AG08395 (cell line): ENCODE results near the gene IRAK2.

ENCODE experiments used
- DNase-seq: peaks from one replicate; pipeline ENCODE4 v3.0.0; 2012; ENCODE audit warnings: mixed read lengths, low spot score

IRAK2 gene

GRCh38 chr3:10189557-10190354 lies 25.0 kb downstream of the IRAK2 start:
- DNase-seq = peak; percentile 70

GRCh38 chr3:10192953-10193691 lies 28.4 kb downstream of the IRAK2 start:
- peak; percentile 85 for DNase-seq

DNA sequence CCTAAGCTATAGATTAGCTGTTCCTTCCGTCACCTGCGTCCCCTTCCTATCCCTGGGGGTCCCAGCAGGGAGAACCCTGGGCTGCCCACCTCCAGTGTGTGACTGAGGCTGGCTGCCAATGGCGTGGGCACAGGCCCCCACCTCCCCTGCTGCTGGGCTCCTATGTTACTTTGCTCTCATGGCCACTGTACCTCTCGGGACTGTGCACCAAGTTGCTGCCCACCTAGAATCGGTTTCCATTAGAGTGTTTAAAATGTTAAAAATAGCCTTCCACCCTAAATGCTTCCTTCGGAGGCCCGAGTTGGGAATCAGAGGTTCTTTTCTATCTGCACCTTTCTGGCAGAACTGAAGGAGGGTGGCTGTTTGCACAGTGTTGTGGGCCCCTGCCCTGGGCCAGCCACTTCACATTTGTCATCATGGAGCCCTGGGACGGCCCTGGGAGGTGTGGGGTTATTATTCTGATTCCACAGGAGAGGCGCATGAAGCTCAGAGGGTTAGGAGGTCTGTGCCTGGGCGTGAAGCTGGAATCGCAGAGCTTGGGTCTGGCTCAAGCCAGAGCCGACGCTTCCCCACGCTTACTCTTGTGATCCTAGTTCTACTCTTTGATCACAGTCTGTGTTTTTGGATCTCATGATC lies 29.1 kb downstream of the IRAK2 start:
- DNase-seq = no peak

DNA sequence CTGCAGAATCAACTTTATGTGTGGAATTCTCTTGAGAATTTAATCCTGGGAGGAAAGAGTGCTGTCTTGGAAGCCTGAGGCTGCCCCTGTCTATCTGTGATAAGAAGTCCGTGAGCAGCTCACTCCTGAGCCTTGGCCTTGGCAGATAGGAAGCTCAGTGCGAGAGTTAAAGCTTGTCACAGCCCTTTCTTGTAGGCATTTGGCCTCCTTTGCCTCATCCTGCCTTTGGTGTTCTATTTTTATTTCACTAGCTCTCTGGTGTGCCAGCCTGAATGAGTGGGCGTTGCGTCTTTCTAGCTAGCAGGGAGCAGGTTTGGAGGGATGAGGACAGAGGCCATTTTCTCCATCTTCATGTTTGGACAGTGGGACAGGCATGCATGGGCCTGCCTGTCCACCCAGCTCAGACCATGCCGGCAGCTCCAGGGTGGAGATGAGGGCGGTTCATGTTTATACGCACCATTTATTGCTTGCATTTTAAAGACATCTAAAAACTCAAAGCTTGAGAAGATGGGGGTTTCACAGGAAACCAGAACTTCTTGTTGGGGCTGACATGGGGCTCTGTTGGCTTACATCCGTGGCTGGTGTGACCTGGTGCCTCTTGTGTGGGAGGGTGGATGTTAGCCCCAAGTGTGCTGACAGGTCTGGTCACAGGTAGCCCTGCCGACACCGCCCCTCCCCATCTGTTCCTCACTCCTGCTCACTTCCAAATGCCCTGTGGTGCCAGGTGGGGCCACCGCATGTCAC lies 29.8 kb downstream of the IRAK2 start:
- no peak for DNase-seq

DNA sequence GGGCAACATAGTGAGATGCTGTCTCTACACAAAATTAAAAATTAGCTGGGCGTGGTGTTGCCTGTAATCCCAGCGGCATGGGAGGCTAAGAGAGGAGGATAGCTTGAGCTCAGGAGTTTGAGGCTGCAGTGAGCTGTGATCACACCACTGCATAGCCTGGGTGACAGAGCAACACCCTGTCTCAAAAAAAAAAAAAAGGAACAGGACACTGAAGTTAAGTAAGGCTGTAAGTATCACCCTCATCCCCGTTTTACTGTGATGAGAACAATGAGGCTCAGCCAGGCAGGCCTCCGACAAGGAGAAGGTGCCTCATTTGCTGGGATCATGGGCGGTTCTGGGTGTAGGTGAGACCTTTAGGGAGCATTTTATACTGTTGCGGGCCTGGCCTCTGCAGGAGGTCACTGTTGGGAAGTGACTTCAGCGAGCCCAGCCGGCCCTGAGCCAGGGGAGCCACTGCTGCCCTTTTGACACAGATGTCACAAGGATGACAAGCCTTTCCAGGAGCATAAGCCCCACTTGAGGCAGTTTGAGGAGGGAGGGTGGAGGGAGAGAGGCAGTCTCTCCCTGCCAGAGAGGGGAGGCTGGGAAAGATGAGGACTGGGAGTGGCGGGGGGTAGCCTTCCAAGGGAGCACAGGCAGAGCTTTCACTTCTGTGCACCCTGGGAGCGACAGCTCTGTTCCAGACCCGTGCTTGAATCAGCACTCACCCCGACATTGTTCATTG lies 30.8 kb downstream of the IRAK2 start:
- DNase-seq = no peak

GRCh38 chr3:10196389-10197052 lies 31.8 kb downstream of the IRAK2 start:
- no peak for DNase-seq

DNA sequence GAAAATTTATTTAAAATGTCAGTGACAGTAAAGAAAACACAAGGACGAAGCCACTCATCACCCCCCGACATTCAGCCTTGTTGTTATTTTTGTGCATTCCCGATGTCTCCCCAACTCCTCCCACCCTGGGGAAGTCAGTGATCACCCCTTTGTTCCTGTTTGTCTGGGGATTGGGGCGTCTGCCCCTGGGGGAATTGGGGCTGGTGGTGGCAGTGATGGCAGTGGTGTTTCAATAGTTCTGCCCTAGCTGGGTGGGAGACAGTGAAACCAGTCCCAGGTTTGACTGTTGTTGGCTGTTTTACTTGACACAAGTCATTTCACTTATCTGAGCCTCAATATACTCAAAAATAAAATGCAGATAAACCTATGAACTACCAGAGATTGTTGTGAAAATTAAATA lies 33.5 kb downstream of the IRAK2 start:
- no peak for DNase-seq

- no peak for DNase-seq
Measured at GRCh38 chr3:10198761-10199649, 34.3 kb downstream of the IRAK2 start.

DNA sequence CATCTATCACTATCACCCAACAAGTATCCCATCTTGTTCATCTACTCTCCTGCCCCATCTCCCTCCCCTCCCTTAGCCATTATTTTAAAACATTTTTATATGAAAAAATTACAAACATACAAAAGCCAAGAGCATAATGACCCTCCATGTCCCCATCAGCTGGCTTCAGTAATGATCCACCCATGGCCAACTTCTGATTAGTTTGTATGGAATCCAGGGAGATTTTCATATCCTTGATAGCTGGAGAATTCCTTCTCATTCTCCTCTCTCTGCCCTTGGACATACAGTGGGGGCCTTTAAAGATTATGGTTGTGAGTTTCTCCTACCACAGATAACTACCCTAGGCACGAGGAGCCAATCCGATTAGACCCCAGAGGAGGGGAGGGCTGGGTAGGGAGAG lies 40.2 kb downstream of the IRAK2 start:
- DNase-seq = no peak

- DNase-seq = peak; percentile 91
Measured at GRCh38 chr3:10205451-10206165, 40.9 kb downstream of the IRAK2 start.

- no peak for DNase-seq
Measured at GRCh38 chr3:10206166-10206511, 41.4 kb downstream of the IRAK2 start.

GRCh38 chr3:10213156-10213792 lies 48.6 kb downstream of the IRAK2 start:
- DNase-seq = no peak

GRCh38 chr3:10215578-10216368 lies 51.1 kb downstream of the IRAK2 start:
- DNase-seq = no peak

DNA sequence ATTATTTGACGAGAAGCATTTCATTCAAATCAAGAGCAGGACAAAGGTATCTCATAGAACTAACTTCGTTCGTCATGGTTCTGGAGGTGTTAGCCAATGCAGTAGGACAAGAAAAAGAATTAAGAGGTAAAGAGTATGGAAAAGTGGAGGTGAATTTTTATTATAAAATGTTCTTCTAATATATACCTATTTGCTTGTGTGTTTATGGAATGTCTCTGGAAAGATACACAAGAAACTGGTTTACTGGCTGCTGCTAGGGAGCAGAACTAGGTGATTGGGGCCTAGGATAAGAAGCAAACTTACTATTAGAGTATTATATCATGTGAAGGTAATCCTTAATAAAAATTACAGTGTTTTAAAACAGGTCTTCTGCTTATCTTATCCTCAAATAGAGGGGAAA lies 52.6 kb downstream of the IRAK2 start:
- DNase-seq = no peak

- no peak for DNase-seq
Measured at GRCh38 chr3:10219737-10220136, 55.0 kb downstream of the IRAK2 start.

DNA sequence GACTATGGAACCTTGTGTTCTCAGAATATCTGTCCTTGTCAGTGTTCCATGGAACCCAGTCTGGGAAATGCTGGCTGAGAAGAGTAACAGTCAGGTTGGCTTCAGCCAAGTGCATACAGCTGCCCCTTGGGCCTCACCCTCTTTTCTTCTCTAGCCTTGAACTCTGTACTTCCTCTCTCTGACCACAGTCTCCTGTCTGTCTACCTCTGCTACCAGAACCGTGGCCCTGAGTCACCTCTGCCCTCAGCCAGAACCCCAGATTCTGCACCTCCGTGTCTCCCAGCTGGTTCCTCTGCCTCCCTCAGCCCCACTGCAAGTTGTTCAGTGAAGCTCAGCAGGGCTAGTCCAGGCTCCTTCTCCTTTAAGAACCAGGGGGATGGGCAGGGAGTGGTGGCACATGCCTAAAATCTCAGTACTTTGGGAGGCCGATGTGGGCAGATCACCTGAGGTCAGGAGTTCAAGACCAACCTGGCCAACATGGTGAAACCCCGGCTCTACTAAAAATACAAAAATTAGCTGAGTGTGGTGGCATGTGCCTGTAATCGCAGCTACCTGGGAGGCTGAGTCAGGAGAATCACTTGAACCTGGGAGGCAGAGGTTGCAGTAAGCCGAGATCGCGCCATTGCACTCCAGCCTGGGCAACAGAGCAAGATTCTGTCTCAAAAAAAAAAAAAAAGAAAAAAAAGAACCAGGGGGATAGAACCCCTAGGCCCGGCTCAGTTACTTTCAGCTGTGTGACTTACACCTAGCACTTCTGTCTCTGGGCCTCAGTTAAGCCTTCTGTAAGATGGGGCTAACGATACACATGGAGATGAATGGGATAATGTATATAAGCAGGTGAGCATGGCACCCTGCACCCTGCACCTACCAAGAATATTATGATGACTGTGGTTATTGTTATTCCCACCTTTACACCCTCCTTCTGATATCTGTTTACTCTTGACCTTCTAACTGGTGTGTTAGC lies 59.2 kb downstream of the IRAK2 start:
- no peak for DNase-seq
